Neuronal stem cell (in vitro differentiated cells): Measurements from ENCODE around the gene MYO9A.

Experiments used
- DNase-seq: peaks from one replicate; pipeline ENCODE4 v3.0.0-alpha.2; 2013; ENCODE audit warnings: low spot score
- H2AFZ ChIP-seq: one replicate; pipeline ENCODE4 v1.6.1; 2013; ENCODE audit warnings: mild to moderate bottlenecking, low read length, inconsistent platforms
- H2AK5ac ChIP-seq: 2 replicates; pipeline ENCODE4 v1.6.1; 2013; ENCODE audit warnings: low read depth, mild to moderate bottlenecking, inconsistent platforms, low read length, moderate library complexity, mixed read lengths
- H2BK120ac ChIP-seq: 2 replicates; pipeline ENCODE4 v1.6.1; 2013; ENCODE audit warnings: low read depth, mild to moderate bottlenecking, inconsistent platforms, low read length, moderate library complexity, mixed read lengths
- H2BK12ac ChIP-seq: one replicate; pipeline ENCODE4 v1.6.1; 2013; ENCODE audit warnings: low read length, inconsistent platforms
- H2BK15ac ChIP-seq: 2 replicates; pipeline ENCODE4 v1.6.1; 2013; ENCODE audit warnings: mild to moderate bottlenecking, low read length, inconsistent platforms, mixed read lengths
- H2BK5ac ChIP-seq: one replicate; pipeline ENCODE4 v1.6.1; 2013; ENCODE audit warnings: inconsistent platforms, mild to moderate bottlenecking, low read length, moderate library complexity
- H3K14ac ChIP-seq: one replicate; pipeline ENCODE4 v1.6.1; 2013; ENCODE audit warnings: low read length, inconsistent platforms
- H3K18ac ChIP-seq: 2 replicates; pipeline ENCODE4 v1.6.1; 2013; ENCODE audit warnings: low read length, inconsistent platforms
- H3K23ac ChIP-seq: 2 replicates; pipeline ENCODE4 v1.6.1; 2013; ENCODE audit warnings: low read depth, mild to moderate bottlenecking, mixed read lengths, low read length, inconsistent platforms; ENCODE audit not compliant: poor library complexity
- H3K27ac ChIP-seq: replicated peaks from 3 replicates; pipeline ENCODE4 v1.5.1; 2013; ENCODE audit warnings: low read length, inconsistent platforms
- H3K27me3 ChIP-seq, 3 experiments: 2 replicates each; pipeline ENCODE4 v1.6.1; 2013; ENCODE audit warnings: low read length in 3 of 3, mild to moderate bottlenecking in 2 of 3, inconsistent platforms in 1 of 3, low read depth in 1 of 3, mixed read lengths in 1 of 3, moderate library complexity in 1 of 3; ENCODE audit not compliant: control insufficient read depth in 3 of 3, insufficient read depth in 3 of 3
- H3K36me3 ChIP-seq, 2 donors: replicated peaks in 1 of 2; 2 replicates each; pipeline ENCODE4 v1.6.1; 2013; ENCODE audit warnings: low read length in 2 of 2; ENCODE audit not compliant: control insufficient read depth in 2 of 2, insufficient read depth in 2 of 2
- H3K4ac ChIP-seq: 2 replicates; pipeline ENCODE4 v1.6.1; 2013; ENCODE audit warnings: inconsistent platforms, mild to moderate bottlenecking, low read length, moderate library complexity
- H3K4me1 ChIP-seq, 2 donors: 1 replicate in 1 of 2; 2 replicates in 1 of 2; pipeline ENCODE4 v1.6.1; 2013; ENCODE audit warnings: low read length in 2 of 2, low read depth in 1 of 2; ENCODE audit not compliant: control insufficient read depth in 2 of 2, insufficient read depth in 1 of 2
- H3K4me2 ChIP-seq: one replicate; pipeline ENCODE4 v1.6.1; 2013; ENCODE audit warnings: mild to moderate bottlenecking, low read length, inconsistent platforms; ENCODE audit not compliant: insufficient read depth, poor library complexity, severe bottlenecking
- H3K4me3 ChIP-seq, 2 donors: 2 replicates each; pipeline ENCODE4 v1.5.1; 2013; ENCODE audit warnings: low read length in 2 of 2, mild to moderate bottlenecking in 2 of 2, inconsistent platforms in 1 of 2, moderate library complexity in 1 of 2
- H3K79me1 ChIP-seq: one replicate; pipeline ENCODE4 v1.6.1; 2013; ENCODE audit warnings: low read depth, mild to moderate bottlenecking, inconsistent platforms, low read length, moderate library complexity
- H3K9ac ChIP-seq: one replicate; pipeline ENCODE4 v1.6.1; 2013; ENCODE audit warnings: mild to moderate bottlenecking, low read depth, low read length, inconsistent platforms; ENCODE audit not compliant: poor library complexity
- H3K9me3 ChIP-seq, 2 donors: replicated peaks in 1 of 2; 2 replicates each; pipeline versions ENCODE3 to v1.6.1; 2013; ENCODE audit warnings: low read length in 2 of 2, mild to moderate bottlenecking in 2 of 2, inconsistent platforms in 1 of 2, low read depth in 1 of 2, mixed read lengths in 1 of 2, moderate library complexity in 1 of 2; ENCODE audit not compliant: control insufficient read depth in 2 of 2, insufficient read depth in 1 of 2
- H4K8ac ChIP-seq: one replicate; pipeline ENCODE4 v1.6.1; 2013; ENCODE audit warnings: low read depth, mild to moderate bottlenecking, inconsistent platforms, low read length, moderate library complexity
- H4K91ac ChIP-seq: one replicate; pipeline ENCODE4 v1.6.1; 2013; ENCODE audit warnings: low read length, low read depth, mild to moderate bottlenecking, inconsistent platforms; ENCODE audit not compliant: poor library complexity
- WGBS, 2 donors: extraction: QIAGEN DNeasy Blood & Tissue Kit; methylation state at CpG; one replicate each; pipeline ENCODE4 v1.1.7; 2013; ENCODE audit warnings: missing lambda C conversion rate in 2 of 2, mixed read lengths in 1 of 2; ENCODE audit not compliant: insufficient read length in 2 of 2, insufficient replicate concordance in 1 of 2; ENCODE audit errors: extremely low coverage in 2 of 2; 5-methylcytosine and 5-hydroxymethylcytosine counted together

The MYO9A gene

DNA sequence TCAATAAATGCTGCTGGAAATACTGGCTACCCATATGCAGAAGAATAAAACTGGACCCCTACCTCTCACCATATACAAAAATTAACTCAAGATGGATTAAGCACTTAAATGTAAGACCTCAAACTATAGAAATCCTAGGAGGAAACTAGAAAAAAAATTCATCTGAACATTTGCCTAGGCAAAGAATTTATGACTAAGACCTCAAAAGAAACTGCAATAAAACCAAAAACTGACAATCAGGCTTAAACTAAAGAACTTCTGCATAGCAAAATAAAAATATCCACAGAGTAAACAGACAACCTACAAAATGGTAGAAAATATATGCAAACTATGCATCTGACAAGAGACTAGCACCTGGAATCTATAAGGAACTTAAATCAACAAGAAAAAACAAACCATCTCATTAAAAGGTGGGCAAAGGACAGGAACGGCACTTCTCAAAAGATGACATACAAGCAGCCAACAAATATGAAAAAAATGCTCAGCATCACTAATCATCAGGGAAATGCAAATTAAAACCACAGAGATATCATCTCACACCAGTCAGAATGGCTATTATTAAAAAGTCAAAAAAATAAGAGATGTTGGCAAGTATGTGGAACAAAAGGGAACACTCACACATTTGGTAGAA, 47.0 kb downstream of the MYO9A start:
- H4K91ac ChIP-seq, result no peak overlapping the region
- H3K4ac ChIP-seq, result no peak overlapping the region
- H2BK5ac ChIP-seq, result no peak overlapping the region
- H3K23ac ChIP-seq, result no peak overlapping the region
- H2AFZ ChIP-seq, result no peak overlapping the region
- no peak overlapping the region for H4K8ac ChIP-seq
- no CpG with 5 or more reads among the region's 1 CpG for WGBS, 2 donors
- H2BK12ac ChIP-seq, result no peak overlapping the region
- no peaks in the 10 kb centered on the region for H3K4me1 ChIP-seq
- H3K27me3 ChIP-seq, result no peaks in the 10 kb centered on the region
- H2AK5ac ChIP-seq, result no peak overlapping the region
- DNase-seq, result no peak
- no peaks in the 10 kb centered on the region for H3K9me3 ChIP-seq
- H3K27ac ChIP-seq, result no peak overlapping the region
- H3K4me3 ChIP-seq, result no peak overlapping the region
- no peaks in the 10 kb centered on the region for H3K36me3 ChIP-seq
- H3K14ac ChIP-seq, result no peak overlapping the region
- no peak overlapping the region for H3K9ac ChIP-seq
- H3K4me2 ChIP-seq, result no peak overlapping the region
- H3K79me1 ChIP-seq, result no peaks in the 10 kb centered on the region
- H2BK15ac ChIP-seq, result no peak overlapping the region
- H3K18ac ChIP-seq, result no peak overlapping the region
- no peak overlapping the region for H2BK120ac ChIP-seq

DNA sequence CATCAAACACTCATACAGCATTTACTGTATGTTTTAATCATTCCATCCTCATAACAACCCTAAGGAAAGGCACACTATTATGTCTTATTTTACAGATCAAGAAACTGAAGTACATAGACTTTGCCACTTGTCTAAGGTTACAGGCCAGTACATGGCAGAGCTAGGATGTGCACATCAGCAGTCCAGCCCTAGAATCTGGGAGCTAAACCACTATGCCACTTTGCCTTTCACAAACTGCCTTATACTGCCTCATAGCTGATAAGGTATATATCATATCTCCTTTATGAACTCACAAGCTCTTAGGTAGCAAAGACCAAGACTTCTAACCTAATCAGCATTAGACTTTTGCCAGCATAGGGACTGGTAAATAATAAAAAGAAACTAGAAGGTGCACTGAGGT, 49.1 kb downstream of the MYO9A start:
- no peak overlapping the region for H4K8ac ChIP-seq
- no peak overlapping the region for H3K4me2 ChIP-seq
- DNase-seq, result no peak
- no peak overlapping the region for H4K91ac ChIP-seq
- H3K4me3 ChIP-seq, result no peak overlapping the region
- H3K14ac ChIP-seq, result no peak overlapping the region
- no peak overlapping the region for H3K23ac ChIP-seq
- H3K36me3 ChIP-seq, result no peaks in the 10 kb centered on the region
- no peak overlapping the region for H3K27ac ChIP-seq
- no peak overlapping the region for H2AK5ac ChIP-seq
- H3K18ac ChIP-seq, result no peak overlapping the region
- H2BK12ac ChIP-seq, result no peak overlapping the region
- no peaks in the 10 kb centered on the region for H3K79me1 ChIP-seq
- no peak overlapping the region for H2AFZ ChIP-seq
- H3K9ac ChIP-seq, result no peak overlapping the region
- H3K27me3 ChIP-seq, result no peaks in the 10 kb centered on the region
- H3K9me3 ChIP-seq, result no peaks in the 10 kb centered on the region
- no peak overlapping the region for H3K4ac ChIP-seq
- no peak overlapping the region for H2BK120ac ChIP-seq
- H3K4me1 ChIP-seq, result no peaks in the 10 kb centered on the region
- H2BK15ac ChIP-seq, result no peak overlapping the region
- H2BK5ac ChIP-seq, result no peak overlapping the region

DNA sequence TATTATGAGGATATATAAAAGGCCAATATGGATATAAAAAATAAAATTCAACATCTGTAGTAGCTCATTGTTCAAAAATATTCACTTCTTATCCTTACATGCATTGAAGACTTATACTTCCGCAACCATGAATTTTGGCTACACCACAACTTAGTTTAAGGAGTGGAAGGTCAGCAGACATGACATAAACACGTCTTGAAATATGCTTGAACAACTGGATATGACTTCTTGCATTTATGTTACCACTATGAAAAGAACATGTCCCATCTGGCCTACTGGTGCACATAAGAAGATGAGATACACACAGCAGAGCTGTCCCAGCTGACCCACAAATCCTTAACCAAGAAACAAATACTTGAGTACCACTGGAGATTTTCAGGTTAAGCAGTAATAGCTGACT, 52.1 kb downstream of the MYO9A start:
- no peak overlapping the region for H2BK120ac ChIP-seq
- whole genome bisulfite sequencing, 2 donors, result no CpG with 5 or more reads among the region's 2 CpGs
- H3K18ac ChIP-seq, result no peak overlapping the region
- H3K4me1 ChIP-seq, result no peaks in the 10 kb centered on the region
- no peak overlapping the region for H3K23ac ChIP-seq
- H4K91ac ChIP-seq, result no peak overlapping the region
- H4K8ac ChIP-seq, result no peak overlapping the region
- no peaks in the 10 kb centered on the region for H3K9me3 ChIP-seq
- no peaks in the 10 kb centered on the region for H3K36me3 ChIP-seq
- no peaks in the 10 kb centered on the region for H3K79me1 ChIP-seq
- H3K14ac ChIP-seq, result no peak overlapping the region
- H2AK5ac ChIP-seq, result no peak overlapping the region
- H3K4ac ChIP-seq, result no peak overlapping the region
- no peak overlapping the region for H3K9ac ChIP-seq
- no peak overlapping the region for H2AFZ ChIP-seq
- H2BK12ac ChIP-seq, result no peak overlapping the region
- H3K4me3 ChIP-seq, result no peak overlapping the region
- H3K27ac ChIP-seq, result no peak overlapping the region
- no peak overlapping the region for H2BK5ac ChIP-seq
- H2BK15ac ChIP-seq, result no peak overlapping the region
- no peak for DNase-seq
- H3K27me3 ChIP-seq, result no peaks in the 10 kb centered on the region
- no peak overlapping the region for H3K4me2 ChIP-seq

DNA sequence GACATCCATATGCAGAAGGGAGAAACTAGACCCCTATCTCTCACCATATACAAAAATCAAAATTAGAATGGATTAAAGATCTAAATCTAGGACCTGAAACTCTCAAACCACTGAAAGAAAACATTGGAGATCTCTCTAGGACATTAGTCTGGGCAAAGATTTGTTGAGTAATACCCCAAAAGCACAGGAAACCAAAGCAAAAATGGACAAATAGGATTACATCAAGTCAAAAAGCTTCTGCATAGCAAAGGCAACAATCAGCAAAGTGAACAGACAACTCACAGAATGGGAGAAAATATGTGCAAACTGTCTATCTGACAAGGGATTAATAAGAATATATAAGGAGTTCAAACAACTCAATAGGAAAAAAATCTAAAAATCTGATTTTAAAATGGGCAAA, 54.8 kb downstream of the MYO9A start:
- Histone ChIP-seq H3K4me3 (no peak overlapping the region), H3K4me2 (no peak overlapping the region), H4K91ac (no peak overlapping the region), H2BK5ac (no peak overlapping the region), H3K79me1 (no peaks in the 10 kb centered on the region), H2AK5ac (no peak overlapping the region), H3K9me3 (no peaks in the 10 kb centered on the region), H3K18ac (no peak overlapping the region), H3K36me3 (no peaks in the 10 kb centered on the region), H2BK12ac (no peak overlapping the region), H3K4me1 (peaks cover 0 to 3% of the 10 kb centered on the region in 2 donors), H3K4ac (no peak overlapping the region), H2AFZ (no peak overlapping the region), H4K8ac (no peak overlapping the region), H3K9ac (no peak overlapping the region), H2BK120ac (no peak overlapping the region), H2BK15ac (no peak overlapping the region), H3K27ac (no peak overlapping the region), H3K27me3 (no peaks in the 10 kb centered on the region), H3K23ac (no peak overlapping the region), H3K14ac (no peak overlapping the region)
- no peak for DNase-seq
